SIG-M5 treated with dmso at 0.1 percent for 504 hours (cell line): ENCODE results near the gene SLC66A3.

Source experiments
- DNase-seq: peaks from one replicate; lab custom pipeline; 2025; ENCODE audit not compliant: unreplicated experiment; lab: John Stamatoyannopoulos, UW

SLC66A3 gene

DNA sequence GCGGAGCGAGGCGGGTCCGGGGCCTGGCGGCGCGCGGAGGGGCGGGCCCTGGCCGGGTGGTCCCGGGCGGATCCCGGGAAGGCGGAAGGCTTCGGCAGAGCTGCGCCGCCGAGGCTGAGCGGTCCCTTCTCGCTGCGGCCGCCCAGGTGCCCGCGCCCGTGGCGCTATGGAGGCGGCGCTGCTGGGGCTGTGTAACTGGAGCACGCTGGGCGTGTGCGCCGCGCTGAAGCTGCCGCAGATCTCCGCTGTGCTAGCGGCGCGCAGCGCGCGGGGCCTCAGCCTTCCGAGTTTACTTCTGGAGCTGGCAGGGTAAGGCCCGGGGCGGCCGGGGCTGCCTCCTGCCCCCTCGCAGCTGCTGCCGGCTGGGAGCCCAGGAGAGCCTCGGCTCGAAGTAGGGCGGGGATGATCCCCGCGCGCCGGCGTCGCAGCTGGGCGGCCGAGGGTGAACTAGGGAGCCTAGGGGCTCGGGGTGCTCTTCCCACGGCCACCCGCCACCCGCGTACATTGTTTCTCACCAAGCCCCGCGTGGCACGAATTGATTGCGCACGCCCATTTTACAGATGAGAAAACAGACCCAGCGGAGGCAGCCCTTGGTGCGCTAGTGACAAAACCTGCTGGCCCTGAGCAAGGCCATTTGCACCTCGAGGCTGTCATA is at the start of gene SLC66A3:
SLC66A3 (plus strand) TSS at position 87 of the 655 bp plus-strand sequence; CDS start at position 167, 80 bp downstream.
- peak; percentile 88 for DNase-seq

- no peak for DNase-seq
Observed at GRCh38 chr2:11109002-11109401, 46.3 kb upstream of the SLC66A3 start.

- no peak for DNase-seq
Observed at GRCh38 chr2:11112870-11113428, 42.3 kb upstream of the SLC66A3 start.

DNA sequence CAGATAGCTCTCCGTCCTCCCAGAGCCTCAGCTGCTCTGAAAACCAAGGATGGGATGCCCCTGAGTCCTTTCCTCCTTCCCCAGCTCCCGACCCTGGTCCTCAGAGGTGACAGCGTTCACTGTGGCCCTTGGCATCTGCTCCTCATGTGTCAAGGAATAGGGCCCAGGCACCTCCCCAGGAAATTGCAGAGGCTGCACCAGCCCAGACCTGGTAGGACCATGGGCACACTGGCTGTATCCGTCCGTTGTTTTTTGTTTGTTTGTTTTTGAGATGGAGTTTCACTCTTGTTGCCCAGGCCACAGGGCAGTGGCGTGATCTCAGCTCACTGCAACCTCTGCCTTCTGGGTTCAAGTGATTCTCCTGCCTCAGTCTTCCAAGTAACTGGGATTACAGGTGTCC is 37.5 kb upstream of the SLC66A3 start:
- DNase-seq, result no peak

GRCh38 chr2:11118761-11119160 is 36.5 kb upstream of the SLC66A3 start:
- no peak for DNase-seq

- DNase-seq, result no peak
Observed at GRCh38 chr2:11121099-11121822, 34.0 kb upstream of the SLC66A3 start.

- no peak for DNase-seq
Observed at GRCh38 chr2:11121823-11122155, 33.5 kb upstream of the SLC66A3 start.

DNA sequence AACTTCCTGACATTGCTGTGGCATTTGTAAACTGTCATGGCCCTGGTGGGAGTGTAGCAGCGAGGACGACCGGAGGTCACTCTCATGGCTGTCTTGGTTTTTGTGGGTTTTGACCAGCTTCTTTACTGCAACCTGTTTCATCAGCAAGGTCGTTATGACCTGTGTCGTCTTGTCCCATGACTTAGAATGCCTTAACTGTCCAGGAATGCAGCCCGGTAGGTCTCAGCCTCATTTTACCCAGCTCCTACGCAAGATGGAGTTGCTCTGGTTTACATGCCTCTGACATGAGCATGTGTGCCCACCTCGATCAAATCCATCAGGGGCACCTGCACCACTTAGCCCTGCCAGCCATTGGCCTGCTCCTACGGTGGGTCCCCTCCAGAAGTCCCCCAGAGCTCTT is 32.9 kb upstream of the SLC66A3 start:
- no peak for DNase-seq

DNA sequence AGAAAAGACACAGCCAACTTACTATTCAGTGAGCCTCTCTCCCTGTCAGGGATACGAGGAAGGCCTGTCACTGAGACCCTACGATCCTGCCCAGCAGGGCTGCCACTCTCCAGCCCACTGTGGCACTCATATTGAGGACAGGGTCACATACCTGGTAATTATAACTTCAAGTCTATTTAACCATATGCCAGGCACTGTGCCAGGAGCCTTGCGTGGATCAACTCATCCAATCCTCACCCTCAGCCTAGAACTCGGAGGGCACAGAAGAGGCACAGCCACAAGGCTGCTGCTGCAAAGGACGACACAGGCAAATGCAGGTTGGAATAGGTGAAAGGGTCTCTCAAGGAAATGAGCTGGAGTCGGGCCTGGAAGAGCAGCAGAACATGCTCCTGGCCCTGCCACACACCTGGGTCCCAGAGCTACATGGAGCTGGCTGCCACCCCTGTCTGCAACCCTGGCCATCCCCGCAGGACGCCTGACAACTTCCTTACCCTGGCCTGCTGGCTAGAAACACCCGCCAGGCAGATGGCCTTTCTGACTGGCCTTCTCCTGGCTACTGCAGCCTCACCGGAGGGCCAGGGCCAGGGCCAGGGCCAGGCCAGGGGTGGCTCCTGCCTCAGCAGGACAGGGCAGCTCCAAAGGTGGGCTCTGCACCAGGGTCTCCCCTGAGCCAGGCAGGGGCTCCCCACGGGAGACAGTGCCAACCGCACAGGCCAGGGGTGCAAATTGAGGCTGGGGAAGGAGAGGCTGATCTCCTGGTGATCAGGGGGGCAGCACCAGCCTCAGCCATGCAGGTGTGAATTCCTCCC is 32.1 kb upstream of the SLC66A3 start:
- DNase-seq, result no peak

- DNase-seq, result peak; percentile 45
Observed at GRCh38 chr2:11123856-11124759, 31.2 kb upstream of the SLC66A3 start.

DNA sequence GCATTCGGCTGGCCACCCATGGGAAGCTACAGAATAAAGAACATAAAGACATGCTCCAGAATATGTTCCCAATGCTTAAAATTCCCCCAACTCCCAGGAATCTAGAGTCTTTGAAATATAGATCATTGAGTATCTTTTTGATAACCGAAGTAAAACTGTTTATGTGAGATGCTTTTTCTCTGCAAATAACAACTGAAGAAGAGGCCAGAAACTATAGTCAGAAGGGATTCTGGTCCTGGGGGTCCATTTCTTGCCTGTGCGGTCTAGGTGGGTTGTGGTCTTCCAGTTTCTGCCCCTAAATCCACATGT is 30.6 kb upstream of the SLC66A3 start:
- DNase-seq, result no peak

GRCh38 chr2:11127761-11128160 is 27.5 kb upstream of the SLC66A3 start:
- no peak for DNase-seq

DNA sequence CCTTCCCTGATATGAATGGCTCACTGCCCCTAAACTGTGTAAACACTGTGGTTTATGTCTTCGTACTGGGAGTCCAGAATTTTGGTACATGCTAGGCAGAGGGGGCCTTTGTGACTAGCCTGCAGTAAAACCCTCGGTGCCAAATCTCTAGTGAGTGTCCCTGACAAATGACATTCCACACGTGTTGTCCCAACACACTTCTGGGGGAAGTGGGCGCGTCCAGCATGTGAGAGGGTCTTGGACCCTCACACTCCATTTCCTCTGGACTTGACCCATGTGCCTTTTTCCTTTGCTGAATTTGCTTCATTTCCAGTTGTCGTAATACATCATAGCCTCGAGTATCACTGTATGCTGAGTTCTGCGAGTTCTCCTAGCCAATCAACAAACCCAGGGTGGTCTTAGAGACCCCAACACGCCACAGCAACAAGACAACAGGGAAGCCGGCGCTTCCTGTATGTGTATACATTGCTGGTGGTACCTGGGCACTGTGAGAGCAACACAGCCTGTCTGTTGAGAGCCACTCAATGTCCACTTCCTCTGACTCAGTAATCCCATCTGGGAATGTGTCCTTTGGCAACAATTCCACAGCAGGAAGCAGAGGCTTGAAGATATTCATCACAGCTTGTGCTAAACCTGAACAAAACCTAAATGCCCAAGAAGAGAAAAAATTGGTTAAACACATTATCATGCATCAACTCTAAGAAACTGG is 26.9 kb upstream of the SLC66A3 start:
- DNase-seq, result no peak

- DNase-seq, result peak; percentile 50
Observed at GRCh38 chr2:11129598-11130449, 25.4 kb upstream of the SLC66A3 start.

DNA sequence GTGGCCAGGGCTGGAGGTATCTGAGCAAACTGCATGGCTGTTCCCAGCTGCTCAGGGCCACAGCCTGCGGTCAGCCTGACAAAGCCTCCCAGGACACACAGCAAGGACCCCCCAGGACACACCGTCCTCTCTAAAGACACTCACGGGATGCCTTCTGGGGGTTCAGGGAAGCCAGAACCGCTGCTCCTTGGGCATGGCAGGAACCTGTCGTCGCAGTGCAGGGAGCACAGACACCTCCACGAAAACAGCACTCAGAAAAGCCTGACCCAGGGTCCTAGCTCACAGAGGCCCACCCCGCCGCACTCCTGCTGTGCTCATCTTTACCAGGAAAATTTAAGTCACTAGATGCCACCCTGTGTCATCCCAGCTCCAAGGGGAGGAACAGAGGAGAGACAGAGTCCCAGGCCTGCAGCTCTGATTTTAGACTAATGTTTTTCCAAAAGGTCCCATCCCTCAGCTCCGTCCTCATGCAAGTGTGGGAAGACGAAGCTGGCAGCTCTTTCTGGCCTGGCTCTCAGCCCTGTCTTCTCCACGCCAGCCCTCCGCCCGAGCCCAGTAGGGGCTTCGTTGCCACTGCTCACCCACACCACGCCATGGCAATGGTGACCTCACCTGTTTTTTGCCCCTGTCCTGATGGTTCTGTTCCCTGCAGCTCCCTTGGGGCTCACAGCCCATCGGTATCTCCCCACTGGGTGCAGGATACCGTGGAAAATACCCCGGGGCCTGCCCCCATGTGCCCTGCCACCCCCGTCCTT is 23.9 kb upstream of the SLC66A3 start:
- no peak for DNase-seq

DNA sequence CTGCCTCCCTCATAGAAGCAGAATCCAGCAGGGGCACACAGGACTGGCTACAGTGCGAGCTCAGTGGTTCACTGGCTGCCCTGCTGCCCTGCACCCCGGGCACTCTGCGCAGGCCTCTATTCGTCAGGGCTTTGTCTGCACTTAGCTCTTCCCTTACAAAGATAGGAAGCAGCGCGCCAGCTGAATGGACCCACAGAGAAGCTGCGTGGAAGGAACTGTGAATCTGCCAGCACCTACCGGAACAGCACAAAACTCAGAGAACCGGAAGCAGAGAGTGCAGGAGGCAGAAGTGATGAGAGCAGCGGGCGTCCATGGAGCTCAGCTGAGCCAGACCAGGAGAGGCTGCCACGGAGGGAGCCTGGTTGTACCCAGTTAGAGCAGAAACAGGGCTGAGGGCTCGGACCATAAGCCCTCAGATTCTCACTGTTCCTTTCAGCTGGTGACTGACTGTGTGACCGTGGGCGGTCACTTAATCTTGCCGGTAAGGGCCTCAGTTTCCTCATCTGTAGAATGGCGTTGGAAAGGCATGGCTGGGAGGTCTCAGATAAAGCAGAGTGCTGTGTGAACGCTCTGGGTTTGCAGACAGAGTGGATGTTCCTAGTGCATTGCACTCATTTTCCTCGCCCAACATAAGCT is 23.1 kb upstream of the SLC66A3 start:
- no peak for DNase-seq

DNA sequence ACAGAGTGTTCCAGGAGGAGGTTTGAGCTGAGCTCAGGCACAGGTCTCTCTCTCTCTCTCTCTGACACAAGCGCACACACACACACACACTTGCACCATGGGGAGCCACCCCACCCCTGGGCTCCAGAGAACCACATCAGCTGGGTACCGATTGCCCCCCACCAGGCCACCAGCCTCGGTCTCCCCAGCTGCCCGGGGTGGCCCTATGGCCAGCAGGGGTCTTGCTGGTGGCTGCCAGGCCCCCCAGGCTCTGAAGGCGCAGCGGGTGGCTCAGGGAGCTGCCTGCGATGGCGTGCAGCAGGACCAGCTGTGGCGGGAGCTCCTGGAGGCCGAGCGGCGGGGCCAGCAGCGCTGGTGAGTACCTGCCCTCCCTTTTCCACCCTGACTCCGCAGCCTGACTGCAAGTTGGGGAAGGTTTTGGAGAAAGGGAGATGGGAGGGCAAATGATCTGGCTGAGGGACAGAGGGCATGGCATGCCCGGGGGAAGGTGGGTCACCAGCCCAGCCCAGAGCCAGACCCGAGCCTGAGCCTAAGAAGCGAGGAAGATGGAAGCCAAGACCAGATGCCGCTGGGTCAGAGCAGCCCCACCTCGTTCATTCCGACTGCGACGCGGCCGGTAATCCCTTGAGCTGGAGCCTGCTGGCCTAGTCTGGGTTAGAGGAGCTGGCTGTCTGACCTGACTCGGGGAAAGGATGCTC is 21.9 kb upstream of the SLC66A3 start:
- no peak for DNase-seq

GRCh38 chr2:11133936-11134320 is 21.3 kb upstream of the SLC66A3 start:
- DNase-seq, result no peak
